Limb (tissue), 2 donors: ENCODE results near the gene PPP1R3C.
A peak's percentile ranks its signal among the peaks of the same experiment; 100 is the strongest.

Experiments
- DNase-seq, 2 donors: peaks; one replicate each; pipeline ENCODE4 v3.0.0-alpha.2; 2016; ENCODE audit errors: extremely low spot score in 2 of 2

The PPP1R3C gene

DNA sequence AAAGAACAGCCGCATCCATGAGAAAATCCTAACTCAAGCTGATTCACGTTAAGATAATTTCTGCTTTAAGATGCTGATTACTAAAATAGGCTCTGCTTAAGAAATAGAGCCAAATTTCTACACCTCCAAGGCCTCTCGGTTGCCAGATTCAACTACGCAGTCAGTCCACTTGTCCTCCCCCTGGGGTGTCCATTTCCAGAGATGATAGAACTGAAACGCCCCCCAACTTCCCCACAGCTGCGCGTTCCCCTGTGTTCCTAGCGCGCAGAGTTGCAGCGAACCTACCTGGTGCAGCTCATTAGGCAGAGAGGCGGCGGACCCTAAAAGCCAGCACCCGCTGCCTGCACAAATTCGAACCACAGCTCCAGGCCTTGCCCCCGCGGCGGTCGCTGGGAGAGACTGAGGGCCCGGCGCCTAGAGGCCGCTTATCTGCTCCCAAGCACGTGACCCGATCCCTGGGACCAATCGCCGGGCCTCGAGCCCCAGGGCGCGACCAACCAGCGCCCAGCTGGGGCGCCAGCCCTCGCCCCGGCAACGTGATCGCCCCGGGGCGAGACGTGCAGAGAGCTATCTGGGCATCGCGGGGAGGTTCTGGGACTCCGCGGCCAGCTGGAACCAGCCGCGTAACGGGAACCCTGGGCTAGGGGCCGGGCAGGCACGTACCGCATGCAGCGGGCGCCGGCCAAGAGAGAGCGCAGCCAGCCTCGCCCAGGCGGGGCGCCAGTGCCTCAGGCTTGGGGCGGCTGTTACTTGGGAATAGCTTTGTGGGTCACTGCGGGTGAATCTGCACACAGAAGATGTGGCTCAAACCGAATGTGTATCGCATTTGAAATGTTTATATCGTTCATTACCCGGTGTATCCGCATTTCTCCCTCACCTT lies at the start of gene PPP1R3C:
PPP1R3C (minus strand) TSS at position 401 of the 880 bp plus-strand sequence; CDS start at position 299, 102 bp downstream.
- DNase-seq: peak; percentile 90 to 91

DNA sequence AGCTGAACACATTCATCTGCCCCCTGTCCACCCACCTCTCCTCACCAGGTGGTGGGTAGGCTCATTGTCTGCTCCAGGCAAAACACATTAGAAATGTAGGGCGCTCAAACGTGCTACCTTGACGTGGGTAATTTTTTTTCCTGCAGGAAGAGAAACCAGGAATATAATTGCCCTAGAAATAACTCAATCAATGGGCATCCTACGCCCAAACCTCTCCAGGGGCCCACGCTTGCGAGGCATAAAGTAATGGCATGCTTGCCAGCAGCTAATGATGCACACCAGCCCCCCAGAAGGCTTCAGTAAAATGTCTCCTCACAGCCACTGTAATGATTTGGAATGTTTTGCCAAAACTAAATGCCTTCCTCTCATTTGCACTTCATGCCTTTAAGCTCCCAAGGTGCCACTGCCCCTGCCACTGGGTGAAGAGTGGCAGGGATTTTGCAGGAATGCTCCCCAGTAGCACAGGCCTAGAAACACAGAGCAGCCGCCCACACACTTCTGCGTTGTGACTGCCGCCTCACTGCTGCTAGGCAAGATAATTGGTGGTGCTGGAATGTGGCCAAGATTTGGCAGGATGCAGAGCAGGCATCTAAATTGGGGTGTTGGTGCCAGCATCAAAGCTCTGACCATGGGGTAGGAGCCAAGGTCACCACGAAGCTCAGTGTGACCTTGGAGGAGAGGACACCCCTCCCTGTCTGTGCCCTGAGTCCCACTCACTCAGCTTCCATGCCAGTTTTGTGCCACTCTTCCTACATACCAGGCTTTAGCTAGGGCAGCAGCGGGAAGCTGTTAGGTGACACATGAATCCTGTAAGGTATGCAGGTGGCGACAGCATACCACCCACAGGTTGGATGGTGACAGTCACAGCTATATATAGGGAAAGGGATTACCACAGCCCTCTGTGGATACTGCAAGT lies 48.7 kb upstream of the PPP1R3C start:
- peak in 1 of 2 donors; percentile 35 for DNase-seq

DNA sequence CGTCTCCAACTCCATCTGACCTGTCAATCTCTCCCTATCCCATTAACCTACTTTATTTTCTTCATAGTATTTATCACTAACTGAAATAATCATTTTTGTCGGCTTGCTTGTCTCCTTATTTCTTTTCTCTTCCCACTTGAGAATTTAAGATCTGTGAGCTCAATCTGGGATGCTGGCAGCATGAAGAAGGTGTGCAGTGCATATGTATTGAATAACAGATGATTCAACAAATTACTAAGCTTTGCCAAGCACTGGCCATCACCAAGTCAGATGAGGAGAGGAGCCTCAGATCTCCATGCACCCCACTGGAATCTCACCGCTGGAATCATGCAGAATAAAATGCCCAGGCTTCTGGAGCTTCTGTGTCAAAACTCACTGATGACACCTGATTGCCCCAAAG lies 47.6 kb upstream of the PPP1R3C start:
- no peak for DNase-seq

DNA sequence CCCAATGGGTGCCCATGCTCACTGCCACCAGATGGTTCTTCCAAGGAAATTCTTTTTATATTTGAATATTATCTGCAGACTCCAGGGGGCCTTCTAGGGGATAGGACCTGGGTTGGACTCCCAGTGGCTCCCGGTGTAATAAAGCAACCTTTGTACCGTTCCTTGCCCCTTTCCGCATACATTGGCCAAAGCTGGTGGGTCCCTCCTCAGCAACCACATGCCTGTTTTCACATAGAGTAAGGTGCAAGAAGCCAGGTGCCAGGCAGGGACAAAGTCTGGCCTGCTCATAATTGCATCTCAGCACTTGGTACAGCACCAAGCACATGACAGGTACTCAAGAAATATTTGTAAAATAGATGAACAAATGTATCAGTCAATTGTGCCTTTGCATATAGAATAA lies 46.4 kb upstream of the PPP1R3C start:
- DNase-seq: no peak

DNA sequence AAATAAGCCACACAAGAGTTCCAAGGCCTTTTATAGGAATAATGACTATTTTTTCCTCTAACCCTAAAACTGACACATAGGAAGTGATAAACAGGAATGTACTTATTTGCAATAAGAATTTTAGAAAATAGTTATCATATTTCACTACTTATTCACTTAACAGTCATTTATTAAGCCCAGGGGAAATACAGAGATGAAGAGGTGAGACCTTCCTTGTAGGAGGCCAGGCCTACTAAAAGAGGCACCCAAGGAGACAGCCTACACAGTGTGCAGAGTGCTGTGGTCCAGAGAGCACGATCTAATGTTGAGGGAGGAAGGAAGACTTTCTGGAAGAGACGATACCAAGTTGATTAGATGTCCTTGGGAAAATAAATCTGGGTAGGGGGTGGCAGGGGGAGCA lies 45.0 kb upstream of the PPP1R3C start:
- DNase-seq: no peak

DNA sequence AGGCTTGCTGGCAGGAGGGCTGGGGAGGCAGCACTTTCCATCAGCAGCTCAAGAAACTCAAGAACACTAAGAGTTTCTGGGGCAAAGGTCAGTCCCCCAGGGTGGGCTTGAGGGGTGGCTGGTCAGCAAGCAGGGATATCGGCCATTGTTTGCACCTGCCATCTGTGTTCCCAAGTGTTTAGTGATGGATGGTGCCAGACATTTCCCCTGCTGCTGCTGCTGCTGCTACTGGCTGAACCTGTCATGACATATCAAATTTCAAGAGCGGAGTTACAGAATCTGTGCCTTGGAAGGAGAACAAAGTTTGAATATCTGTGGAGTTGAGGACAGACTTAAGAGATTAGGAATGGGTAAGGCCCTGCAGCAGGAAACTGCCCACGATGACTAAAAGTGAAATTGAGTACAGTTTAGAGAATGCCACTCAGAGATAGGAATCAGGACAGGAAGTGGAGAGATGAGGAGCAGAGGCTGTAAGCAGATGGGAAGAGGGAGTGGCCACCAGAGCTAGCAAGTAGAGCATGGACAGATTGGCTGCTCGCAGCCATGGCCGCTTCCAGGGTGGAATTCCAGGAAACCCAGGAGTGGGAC lies 39.2 kb upstream of the PPP1R3C start:
- peak in 1 of 2 donors; percentile 17 for DNase-seq

DNA sequence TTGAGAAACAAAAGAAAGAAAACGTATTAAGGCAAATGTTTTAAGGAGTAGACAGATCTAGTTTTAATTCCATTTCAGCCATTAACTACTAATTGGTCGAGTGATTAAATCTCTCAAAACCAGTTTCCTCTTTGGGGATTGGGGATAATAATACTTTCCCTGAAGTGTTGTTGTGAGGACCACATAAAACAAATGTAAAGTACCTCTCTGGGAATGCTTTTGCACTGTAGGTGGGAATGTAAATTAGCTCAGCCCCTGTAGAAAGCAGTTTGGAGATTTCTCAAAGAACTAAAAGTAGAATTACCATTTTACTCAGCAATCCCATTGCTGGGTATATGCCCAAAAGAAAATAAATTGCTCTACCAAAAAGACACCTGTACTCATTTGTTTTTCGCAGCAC lies 36.0 kb upstream of the PPP1R3C start:
- no peak for DNase-seq

DNA sequence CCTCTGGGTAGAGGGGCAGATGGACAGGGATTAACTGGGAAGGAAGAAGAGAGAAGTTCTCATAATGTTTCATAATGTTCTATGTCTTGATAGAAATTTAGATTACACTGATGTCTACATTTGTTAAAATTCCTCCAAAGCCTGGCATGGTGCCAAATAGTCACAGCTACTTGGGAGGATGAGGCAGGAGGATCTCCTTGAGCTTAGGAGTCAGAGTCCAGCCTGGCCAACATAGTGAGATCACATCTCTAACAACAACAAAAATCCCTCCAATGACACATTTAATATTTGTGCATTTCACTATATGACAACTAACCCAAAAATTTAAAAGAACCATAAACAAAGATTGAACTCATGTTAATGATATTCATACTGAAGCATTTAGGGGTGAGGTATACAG lies 33.0 kb upstream of the PPP1R3C start:
- no peak for DNase-seq

DNA sequence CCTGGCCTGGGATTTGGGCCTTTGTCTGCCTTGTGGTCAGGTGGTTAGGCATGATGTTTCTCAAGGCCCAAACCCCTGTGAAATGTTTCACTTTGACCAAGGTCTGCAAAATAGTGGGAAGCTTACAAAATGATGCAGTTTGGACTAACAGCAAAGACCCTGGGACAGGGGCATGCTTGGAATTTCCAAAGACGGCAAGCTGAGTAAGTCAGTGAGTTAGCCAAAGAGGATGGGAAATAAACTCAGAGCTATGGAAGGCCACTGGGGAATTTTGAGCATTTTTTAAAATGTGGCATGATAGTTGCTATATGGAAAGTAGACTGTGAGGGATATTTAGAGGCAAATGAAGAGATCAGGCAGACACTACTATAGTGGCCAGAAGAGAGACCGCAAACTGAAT lies 31.6 kb upstream of the PPP1R3C start:
- DNase-seq: no peak

DNA sequence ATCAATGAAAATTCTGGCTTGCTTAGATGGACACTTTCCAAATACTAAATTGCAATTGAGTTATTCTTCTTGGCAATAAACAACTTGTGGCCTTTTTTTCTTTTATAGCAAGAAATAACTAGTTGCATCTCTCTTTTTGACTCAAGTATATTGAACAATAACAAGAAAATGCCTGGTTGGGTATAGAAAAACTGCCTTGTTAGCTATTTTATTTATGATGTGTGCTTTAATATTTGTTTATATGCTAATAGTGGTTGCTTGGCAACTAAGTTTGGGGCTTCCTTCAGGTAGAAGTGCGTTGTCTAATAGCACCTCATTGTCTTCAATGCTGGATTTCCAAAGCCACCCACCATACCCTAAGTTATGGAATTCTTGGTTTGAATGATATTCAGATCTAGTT lies 30.1 kb upstream of the PPP1R3C start:
- no peak for DNase-seq

DNA sequence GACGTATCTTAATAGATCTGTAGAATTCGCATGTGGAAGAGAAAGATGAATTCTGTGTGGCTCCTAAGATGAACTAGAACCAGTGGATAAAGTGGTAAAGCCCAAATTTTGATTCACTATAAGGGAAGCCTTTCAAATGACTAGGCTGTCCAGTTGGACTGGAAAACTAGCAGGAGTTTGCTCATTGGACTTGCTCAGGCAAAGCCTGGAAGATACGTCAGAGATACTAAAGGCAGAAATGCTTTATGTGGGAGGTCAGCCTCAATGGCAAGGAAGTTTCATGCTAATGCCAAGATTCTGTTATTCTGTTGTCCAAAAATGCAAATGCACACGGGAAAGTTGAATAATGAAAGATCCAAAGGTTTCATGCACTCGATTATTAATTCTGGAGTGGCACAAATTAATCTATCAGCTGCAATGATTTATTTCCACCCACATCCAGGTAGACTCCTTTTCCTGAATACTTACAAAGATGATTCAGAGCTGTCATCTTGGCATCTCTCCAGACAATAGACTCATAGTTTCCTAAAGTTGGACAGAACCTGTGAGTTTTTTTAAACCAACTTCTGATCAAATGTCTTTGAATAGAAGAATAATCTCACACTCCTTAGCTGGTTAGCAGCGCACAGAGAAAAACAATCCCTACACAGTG lies 20.5 kb upstream of the PPP1R3C start:
- no peak for DNase-seq

DNA sequence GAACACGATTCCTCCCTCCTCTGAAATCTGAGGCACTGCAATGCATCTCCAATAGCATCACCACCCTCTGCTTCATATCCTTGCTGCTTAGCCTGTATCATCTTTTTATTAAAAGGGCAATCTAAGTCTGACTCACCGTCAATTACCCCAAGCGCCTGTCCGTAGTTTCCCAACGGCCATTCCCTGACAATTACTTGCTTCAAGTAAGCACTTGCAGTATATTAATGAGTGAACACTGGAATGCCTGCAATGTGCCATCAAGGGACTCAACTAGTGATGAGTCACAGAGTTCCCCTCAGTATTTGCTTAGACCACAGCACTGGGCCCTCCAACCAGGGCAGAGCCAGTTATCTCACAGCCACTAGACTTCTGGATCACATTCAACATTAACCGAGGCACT lies 19.5 kb upstream of the PPP1R3C start:
- no peak for DNase-seq

DNA sequence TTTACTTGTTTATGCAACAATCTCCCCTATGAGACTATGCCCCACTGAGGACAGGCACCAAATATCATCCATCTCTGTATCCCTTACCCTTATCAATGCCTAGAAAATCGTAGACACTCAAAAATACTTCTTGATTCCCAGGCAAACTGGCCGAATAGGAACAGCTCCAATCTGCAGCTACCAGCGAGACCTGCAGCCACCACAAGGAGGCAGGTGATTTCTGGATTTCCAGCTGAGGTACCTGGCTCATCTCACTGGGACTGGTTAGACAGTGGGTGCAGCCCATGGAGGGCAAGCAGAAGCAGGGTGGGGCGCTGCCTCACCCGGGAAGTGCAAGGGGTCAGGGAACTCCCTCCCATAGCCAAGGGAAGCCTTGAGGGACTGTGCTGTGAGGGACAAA lies 10.8 kb upstream of the PPP1R3C start:
- DNase-seq: no peak

DNA sequence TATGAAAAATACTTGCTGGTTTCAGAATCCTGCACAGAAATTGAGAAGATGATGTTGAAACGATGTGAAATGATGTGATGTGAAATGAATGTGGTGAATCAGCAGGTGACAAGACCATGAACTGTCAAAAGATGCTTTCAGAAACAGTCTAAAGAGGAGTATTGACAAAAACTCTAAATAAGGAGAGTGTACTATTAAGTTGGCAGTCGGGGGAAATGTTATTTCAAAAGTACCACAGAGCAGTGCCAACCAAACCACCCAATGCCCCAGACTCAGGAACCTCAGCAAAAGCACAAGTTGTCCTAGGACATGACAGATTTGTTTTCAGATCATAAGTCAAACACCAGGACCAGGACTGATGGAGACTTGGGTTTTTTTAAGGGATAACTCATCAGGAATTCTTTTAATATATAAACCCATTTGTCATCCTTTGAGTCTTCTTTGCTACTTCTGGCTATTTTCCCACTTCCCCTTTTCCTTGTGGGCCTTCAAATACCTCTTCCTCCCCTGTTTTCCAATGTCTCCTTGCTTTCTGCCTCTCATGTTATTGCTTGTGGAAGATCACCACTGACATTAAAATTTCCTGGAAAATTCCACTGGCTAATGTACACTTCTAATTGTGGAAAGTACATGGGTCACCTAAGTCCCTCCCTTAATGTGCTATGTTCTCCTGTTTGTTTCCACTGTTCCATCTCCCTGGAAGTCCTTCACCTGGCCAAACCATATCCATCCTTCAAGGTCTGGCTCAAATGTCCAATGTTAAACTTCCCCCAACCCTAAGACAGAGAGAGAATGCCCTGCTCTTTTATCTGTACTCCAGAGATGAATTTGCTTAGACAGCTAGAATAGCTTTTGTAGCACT lies 10.2 kb upstream of the PPP1R3C start:
- no peak for DNase-seq

DNA sequence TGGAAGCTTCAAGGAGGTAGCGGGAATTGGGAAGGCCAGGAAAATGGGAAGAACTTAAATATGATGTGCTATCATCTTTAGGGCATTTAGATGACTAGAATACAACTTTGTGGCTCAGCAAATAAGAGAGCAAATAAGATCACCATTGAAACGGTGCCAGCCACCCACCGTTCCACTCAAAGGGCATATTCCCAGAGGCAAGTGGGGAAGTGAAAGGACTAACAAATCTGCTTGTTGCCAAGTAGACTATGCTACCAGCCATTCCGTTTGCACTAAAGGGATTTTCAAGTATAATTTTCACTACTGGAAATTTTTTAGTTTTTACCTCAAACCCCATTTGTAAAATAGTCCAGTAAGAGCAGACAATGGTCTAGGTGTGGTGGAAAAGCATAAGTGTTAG lies 4.0 kb upstream of the PPP1R3C start:
- DNase-seq: no peak

DNA sequence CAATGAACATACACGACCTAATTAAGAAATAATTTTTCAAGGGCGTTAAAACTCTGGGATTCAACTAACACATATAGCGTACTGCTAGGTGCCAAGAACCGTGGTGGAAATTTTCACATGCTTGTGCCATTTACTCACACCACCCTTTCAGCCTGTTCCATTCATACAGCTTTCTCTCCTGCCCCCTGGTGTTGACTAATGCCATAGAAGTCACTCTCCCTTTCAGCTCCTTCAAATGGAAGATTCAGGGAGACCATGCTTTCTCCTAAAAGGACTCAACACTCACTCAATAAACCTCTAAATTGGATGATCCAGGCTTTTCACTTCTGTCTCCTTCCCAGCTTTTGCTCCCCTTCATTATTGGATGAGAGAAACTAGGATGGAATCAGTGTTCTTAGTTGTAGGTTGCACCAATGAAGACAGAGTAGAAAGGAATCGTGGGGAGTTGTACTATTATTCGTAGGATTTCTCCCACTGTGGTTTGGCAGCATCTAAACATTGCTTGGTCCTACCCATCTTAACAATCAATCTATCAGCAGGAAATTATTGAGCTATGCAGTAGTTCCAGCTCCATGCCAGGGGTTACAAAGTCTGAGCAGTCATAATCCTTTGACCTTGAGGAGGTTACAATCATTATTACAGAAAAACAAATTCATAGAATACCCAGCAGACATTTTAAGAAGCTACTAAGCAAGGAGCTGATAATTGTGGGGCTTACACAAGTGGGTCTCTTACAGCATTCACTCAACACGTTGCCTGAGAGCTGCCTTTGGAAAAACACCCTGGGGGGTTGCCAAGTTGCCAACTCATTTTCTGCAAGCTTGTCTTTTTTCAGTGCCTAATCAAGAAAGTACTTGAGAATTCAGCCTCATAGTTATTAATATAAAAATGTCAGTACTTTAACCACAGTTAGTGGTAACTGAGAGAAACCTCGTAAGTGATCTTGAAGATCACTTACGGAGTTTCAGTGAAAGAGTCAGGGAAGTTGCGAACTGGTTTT lies 2.8 kb upstream of the PPP1R3C start:
- DNase-seq: peak; percentile 66 to 81

DNA sequence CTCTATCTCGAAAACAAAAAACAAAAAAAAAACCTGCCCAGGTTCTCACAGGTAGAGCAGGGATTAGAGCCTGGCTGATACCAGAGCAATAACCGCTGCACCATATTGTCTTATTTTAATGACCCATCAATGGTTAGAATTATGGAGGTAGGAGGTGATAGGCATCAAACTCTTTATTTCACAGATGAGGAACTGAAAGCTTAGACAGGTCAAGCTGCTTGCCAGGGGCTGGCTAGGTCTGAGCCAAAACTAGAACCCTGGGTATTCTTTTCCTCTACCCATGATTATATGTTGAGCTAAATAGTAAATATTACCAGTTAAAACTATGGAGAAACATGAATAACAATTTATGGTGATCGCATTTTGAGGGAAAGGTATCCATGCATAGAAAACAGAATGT lies 2.0 kb upstream of the PPP1R3C start:
- DNase-seq: no peak

DNA sequence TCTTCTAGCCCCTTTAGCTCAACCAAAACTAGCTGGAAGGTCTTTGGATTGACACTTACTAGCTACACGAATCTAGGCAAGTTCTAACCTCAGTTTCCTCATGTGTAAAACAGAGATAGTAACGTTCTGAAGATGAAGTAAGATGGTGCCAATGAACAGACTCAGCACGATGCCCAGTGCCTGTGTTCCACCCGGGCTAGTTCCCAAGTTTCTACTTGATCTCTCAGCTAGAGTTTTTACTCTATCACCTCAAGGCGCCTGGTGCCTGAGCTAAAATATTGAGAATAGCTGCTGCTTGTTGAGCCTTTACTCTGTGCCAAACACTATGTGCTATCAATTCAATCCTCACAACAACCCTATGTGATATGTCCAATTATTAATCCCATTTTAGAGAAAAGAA lies 1.4 kb upstream of the PPP1R3C start:
- no peak for DNase-seq

DNA sequence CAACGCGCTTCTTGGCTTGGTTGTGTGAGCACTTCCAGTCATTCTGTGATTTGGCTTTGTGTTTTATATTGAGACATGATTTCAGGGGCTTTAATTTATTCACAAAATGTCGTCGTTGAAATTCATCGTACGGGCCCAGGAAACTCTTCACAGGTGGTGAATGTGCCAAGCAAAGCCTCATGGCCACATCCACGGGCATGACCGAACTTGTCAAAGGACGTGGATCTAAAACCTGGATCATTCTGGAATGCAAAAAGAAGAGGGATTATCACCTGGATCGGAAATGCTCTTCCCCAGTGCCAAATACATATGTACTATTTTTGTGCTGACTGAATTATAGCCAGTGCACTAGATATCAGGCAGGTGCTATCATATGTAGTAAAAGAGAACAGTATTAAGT lies 2.2 kb downstream of the PPP1R3C start:
- DNase-seq: no peak
